Measurements from ENCODE around the gene TBC1D3B.
"Not testable (repeated sequence)": the region's sequence is repeated elsewhere in the genome, so short reads cannot be mapped to it uniquely, and the experiment has no call there.

Gene TBC1D3B

DNA sequence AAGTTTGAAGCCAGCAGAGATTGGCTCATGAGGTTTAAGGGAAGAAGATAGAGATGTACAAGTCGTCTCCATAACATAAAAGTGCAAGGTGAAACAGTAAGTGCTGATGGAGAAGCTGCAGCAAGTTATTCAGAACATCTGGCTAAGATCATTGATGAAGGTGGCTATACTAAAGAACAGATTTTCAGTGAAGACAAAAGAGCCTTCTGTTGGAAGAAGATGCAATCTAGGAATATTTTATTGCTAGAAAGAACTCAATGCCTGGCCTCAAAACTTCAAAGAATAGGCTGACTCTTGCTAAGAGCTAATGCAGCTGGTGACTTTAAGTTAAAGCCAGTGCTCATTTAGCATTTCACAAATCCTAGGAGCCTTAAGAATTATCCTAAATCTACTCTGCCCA is 46.8 kb downstream of the TBC1D3B start:
- DNase-seq (ENCODE audit: low read depth in 2 of 2), result no peak

DNA sequence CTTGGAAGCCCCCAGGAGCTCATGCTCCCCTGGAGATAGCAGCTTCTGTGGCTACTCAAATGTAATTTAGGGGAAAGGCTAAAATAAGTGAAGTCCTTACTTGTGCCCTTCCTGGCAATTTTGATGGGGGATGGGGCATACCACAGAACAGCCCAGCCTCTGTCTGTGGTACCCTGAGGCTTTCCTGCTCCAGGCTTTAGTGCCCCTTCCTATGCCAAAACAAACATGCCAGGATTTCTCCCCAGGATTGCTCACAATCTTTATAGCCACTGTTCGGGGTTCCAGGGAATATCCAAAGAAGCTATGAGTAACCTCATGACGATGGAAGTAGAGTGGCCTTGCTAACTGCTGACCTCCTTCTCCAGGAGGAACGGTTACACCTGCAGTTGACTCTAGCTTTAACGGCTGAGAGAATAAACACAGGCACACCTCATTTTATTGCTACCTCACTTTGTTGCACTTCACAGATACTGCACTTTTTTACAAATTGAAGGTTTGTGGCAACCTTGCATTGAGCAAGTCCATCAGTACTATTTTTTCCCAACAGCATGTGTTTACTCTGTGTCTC is 47.9 kb downstream of the TBC1D3B start:
- no peak for DNase-seq (ENCODE audit: low read depth in 2 of 2)

DNA sequence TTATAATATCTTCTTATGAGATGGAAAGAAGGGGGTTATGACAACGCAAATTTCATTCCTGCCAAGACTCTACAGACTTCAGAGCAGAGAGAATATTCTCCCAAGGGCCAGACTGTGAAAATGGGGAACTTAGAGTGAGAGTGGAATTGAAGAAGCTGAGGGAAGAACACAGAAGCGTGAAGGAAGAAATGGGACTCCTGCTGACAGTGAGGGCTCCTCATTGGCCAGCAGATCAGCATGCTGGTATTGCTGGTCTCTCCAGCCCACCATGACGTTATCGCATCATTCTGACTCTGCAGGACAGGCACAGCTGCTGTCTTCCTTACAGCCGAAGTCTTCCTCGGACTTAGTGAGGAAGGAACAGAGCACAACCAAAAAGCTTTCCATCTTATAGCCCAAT is 48.5 kb downstream of the TBC1D3B start:
- DNase-seq (ENCODE audit: low read depth in 2 of 2), result no peak

DNA sequence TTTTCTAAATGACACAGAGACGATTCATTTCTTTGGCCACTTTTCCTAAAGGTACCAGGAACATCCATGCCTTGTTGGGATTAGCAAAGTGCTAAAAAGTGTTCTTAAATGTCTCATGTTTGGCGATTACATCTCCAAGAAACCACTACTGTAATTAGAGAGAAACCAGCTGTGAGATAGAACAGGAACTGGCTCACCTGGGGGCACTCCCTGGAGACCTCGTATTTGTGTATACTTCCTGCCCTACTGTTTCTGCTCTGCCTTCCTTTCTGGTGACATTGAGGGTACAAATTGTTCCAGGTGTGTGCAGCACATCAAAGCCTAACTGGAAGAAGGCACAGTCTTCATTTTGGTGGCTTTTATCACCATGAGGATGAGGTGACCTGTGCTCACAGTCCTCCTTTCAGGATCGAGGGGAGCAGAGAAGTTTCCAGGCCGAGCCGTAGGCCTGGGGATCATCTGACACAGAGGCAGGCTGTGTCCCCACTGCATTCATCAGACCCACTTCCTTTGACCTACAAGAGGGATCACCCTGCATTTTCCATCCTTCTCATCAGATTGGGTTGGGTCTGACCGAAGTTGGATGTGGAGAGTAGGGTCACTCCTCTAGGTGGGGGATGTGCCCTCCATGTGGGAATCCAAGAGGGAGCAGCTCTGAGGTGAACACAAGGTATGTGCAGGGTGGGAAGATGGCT is 49.1 kb downstream of the TBC1D3B start:
- DNase-seq (ENCODE audit: low read depth in 2 of 2), result no peak

DNA sequence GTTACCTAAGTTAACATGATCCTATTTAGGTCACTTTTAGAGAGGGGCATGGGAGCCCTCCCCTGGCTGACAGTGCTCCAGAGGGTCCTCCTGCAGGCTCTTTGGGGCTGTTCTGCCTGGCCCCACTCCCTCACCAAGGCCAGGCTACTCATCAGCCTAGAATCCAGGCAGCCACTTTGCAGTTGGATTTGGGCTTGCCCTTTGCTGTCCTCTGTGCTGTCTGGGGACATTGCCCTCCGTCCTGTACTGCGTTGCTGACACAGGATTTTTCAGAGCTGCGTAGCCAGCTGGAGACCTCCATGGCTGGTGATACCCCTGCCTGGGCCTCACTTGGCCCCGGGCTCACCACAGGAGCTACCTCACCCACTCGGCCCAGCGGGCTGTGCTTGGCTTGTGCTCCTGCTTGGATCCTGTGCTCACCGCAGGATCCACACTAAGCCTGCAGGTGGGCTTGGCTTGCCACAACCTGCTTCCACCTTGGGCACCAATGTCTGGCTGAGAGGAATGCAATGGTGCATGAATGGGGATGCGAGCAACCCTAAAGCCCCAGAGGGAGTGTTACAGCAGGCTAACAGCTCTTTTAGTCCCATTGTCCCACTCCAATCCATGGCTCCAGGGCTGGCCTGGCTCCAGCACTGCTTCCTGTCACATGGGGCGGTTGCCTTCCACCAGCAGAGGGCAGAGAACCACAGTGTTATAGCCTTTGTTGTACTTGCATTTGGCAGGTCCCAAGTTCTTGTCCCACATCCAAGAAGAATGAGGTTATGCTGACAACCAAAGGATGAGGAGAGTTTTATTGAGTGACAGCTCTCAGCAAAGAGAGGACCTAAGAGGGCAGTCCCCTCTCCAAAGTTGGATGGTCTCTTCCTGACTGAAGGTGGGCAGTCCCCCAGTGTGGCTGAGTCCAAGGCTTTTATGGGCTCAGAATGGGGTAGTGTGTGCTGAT is 51.3 kb downstream of the TBC1D3B start:
- DNase-seq (ENCODE audit: low read depth in 2 of 2), result no peak

DNA sequence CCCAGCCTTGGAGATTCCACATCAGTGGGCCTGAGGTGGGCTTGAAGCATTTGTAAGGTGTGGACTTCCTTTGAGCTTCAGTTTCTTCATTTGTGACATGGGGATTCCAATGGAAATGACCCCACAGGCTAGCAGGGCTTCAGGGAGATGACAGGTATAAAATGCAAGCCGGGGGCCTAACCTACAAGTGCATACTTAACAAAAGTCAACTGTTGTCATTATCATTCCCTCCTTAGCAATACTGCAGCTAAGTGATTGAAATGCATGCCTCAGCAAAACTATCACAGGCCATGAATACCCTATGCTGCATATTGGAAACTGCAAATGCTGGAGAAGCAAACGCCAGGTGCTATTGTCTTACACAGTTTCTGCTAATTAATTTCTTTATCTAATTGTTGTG is 53.0 kb downstream of the TBC1D3B start:
- DNase-seq (ENCODE audit: low read depth in 2 of 2), result no peak

DNA sequence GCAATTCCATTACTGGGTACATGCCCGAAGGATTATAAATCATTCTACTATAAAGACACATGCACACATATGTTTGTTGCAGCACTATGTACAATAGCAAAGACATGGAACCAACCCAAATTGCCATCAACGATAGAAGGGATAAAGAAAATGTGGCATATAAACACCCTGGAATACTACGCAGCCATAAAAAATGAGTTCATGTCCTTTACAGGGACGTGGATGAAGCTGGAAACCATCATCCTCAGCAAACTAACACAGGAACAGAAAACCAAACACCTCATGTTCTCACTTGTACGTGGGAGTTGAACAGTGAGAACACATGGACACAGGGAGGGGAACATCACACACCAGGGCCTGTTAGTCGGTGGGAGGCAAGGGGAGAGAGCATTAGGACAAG is 55.3 kb downstream of the TBC1D3B start:
- not testable (repeated sequence) for DNase-seq (ENCODE audit: low read depth in 2 of 2)

DNA sequence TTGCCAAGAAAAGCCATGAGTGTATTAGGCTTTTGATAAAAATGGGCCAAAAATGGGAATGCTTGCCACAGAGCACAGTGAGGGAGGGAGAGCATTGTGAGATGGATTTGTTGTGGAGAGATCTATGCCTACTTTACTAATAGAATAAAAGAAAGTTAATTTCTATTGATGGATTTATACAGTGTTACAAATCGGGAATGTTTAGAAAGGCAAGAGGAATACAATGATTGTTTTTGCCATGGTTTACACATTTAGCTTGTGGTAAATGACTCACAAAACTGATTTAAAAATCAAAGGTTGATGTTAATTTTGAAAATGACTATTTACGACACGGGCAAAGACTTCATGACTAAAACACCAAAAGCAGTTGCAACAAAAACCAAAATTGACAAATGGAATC is 56.2 kb downstream of the TBC1D3B start:
- DNase-seq (ENCODE audit: low read depth in 2 of 2), result no peak

DNA sequence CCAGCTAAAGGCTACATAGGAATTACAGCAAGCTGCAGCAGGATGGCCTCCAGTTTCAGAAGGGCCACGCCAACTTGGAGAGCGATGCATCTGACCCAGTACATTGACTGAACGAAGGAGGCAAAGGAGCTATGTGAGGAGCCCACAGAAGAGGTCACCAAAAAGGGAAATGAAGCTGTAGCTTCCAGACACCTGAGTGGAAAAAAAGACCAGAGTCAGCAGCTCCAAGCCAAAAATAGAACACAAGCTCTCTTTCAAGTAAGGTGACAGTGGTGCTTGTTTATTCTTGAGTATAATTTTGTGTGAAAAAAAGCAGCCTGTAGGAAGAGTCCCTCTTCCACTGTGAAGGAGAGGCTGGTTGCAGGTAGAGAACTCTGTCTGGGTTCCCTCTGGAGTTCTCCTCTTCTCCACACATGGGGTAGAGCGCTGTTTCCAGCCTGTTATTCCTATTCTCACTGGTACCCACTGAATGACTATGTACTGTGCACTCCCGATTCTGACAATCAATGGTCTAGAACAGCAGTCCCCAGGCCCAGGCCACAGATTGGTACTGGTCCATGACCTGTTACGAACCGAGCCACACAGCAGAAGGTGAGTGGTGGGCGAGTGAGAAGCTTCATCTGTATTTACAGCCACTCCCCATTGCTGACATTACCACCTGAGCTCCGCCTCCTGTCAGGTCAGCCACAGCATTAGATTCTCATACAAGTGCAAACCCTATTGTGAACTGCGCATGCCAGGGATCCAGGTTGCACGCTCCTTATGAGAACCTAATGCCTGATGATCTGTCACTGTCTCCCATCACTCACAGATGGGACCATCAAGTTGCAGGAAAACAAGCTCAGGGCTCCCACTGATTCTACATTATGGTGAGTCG is 57.7 kb downstream of the TBC1D3B start:
- DNase-seq (ENCODE audit: low read depth in 2 of 2), result no peak

DNA sequence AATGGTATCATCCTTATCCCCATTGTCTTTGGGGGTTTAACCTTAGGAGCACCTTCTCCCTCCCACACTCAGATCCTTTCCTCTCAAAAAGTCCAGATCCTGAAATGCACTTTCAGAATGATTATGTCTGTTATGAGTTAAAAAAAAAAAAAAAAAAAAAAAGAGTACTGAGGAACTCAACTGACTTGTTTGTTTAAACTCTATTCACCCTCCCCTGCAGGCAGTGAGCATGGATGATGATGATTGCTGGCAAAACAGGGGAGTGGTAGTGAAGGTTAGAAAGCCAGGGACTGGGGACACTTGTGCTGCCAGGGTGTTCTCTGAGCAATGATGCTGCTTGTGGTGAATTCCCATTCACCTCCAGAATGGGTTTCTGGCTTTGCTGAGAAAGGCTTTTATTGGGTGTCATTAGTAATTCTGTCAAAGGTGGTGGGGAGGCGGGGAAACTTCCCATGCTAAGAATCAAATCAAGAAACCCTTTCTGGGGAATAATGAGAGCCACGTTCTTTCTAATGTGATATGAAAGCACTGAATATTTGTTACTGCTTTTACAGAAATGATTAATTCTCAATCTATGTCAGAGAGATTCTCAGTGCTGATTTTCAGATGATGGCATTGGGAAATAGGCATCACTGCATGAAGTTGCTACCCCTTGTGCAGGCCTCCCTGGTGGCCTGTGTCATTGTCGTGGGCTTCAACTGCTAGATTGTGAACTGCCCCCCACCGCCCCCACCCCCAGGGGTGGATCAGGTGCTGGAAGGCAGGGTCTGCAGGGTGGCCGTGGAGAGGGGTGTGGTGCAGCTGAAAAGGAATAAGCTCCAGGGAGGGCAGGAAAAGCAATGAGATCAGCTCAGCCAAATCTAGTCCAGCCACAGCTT is 58.7 kb downstream of the TBC1D3B start:
- no peak for DNase-seq (ENCODE audit: low read depth in 2 of 2)

All from fibroblast of skin of left quadriceps (primary cell).